ENCODE measurements around the gene UNC93B1. TPM values are rescaled to one million over a fixed set of nuclear protein-coding genes. Genes with fewer than 3 reads are reported as not detected.
A peak's percentile ranks its signal among the peaks of the same experiment; 100 is the strongest.

The UNC93B1 gene
- total RNA-seq, 1 experiment from 2014 or later, result 23.3 TPM

DNA sequence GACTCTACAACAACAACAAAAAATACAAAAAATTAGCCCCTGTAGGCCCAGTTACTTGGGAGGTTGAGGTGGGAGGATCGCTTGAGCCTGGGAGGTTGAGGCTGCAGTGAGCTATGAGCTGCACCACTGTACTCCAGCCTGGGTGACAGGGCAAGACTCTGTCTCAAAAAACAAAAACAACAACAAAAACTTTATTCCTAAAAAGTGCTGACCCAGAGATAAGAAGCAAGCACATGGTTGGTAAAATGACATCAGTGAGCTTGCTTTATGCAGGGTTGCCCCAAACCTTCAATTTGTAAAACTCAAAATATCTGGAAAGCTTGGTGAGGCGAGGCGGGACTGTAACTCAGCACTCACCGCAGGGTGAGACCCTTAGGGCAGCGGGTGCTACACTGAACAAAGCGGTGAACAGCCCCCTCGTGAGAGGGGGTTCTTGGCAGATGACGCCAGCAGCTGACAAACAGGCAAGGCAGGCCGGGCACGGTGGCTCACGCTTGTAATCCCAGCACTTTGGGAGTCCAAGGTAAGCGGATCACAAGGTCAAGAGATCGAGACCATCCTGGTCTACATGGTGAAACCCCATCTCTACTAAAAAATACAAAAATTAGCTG is 31.5 kb upstream of the UNC93B1 start:
- H3K4me1 Mint-ChIP-seq, result peaks cover 13 to 18% of the 10 kb centered on the region in 2 experiments
- Histone ChIP-seq H2BK15ac (ENCODE audit: low read depth, low read length) (no peak overlapping the region), H4K20me1 (ENCODE audit: control insufficient read depth, insufficient read depth, insufficient read length) (no peaks in the 10 kb centered on the region), H4K91ac (ENCODE audit: insufficient read length, low read depth, low read length) (no peak overlapping the region), H2BK20ac (ENCODE audit: low read depth, low read length, poor library complexity, severe bottlenecking) (no peak overlapping the region), H2BK120ac (ENCODE audit: low read depth, low read length, poor library complexity, severe bottlenecking) (no peak overlapping the region), H3K27me3 (ENCODE audit: insufficient read depth, low read length) (no peaks in the 10 kb centered on the region), H3K4me1 (ENCODE audit: insufficient read depth, low read length) (no peaks in the 10 kb centered on the region; the same call in 1 of the 2 replicates), H2AK5ac (ENCODE audit: insufficient read length, low read length) (no peak overlapping the region), H3T11ph (ENCODE audit: low read length) (no peak overlapping the region), H2AFZ (ENCODE audit: low read length) (no peak overlapping the region), H2BK12ac (ENCODE audit: insufficient read length, low read depth, low read length) (no peak overlapping the region), H3K79me1 (ENCODE audit: insufficient read depth, low read depth, low read length, poor library complexity, severe bottlenecking) (peaks cover 5% of the 10 kb centered on the region), H3K23me2 (ENCODE audit: insufficient read length, low read depth, low read length, poor library complexity, severe bottlenecking) (no peaks in the 10 kb centered on the region), H3K9ac (ENCODE audit: extremely low read depth, insufficient read length, low read length) (no peak overlapping the region), H3K56ac (ENCODE audit: insufficient read length, low read depth, low read length) (no peak overlapping the region), H3K4ac (ENCODE audit: low read depth, low read length) (no peak overlapping the region), H3K27ac (ENCODE audit: insufficient read length, low read depth, low read length) (no peak overlapping the region), H4K8ac (replicated peaks; ENCODE audit: insufficient read length, low read depth, low read length) (no peak overlapping the region), H3K9me3 (ENCODE audit: control insufficient read depth, low read depth, low read length) (no peaks in the 10 kb centered on the region), H3K79me2 (ENCODE audit: insufficient read depth, low read length) (no peaks in the 10 kb centered on the region), H4K5ac (ENCODE audit: insufficient read length, low read depth, low read length) (no peak overlapping the region), H2BK5ac (ENCODE audit: insufficient read length, low read length) (no peak overlapping the region), H3K18ac (ENCODE audit: insufficient read length, low read depth, low read length) (no peak overlapping the region), H3K4me2 (ENCODE audit: insufficient read depth, insufficient read length, low read length) (no peak overlapping the region), H3K14ac (ENCODE audit: insufficient read depth, low read length) (no peak overlapping the region), H3K23ac (ENCODE audit: insufficient read length, low read depth, low read length) (no peak overlapping the region)
- peaks cover 11 to 34% (median 16%) of the 10 kb centered on the region in 3 experiments; a peak in 6 of 7 replicates for H3K36me3 Mint-ChIP-seq (ENCODE audit: insufficient read depth in 1 of 3, low read depth in 3 of 3)
- no peak overlapping the region for H3K4me3 Mint-ChIP-seq
- no CpG with 5 or more reads among the region's 13 CpGs for WGBS (ENCODE audit: extremely low coverage, insufficient read length, low lambda C conversion rate)
- peak overlapping the region in 1 of 3 experiments; percentile 48; a peak in 1 of 7 replicates for H3K27ac Mint-ChIP-seq
- H3K27me3 Mint-ChIP-seq (ENCODE audit: low read depth), result no peaks in the 10 kb centered on the region
- TF ChIP-seq, protein P1, sequence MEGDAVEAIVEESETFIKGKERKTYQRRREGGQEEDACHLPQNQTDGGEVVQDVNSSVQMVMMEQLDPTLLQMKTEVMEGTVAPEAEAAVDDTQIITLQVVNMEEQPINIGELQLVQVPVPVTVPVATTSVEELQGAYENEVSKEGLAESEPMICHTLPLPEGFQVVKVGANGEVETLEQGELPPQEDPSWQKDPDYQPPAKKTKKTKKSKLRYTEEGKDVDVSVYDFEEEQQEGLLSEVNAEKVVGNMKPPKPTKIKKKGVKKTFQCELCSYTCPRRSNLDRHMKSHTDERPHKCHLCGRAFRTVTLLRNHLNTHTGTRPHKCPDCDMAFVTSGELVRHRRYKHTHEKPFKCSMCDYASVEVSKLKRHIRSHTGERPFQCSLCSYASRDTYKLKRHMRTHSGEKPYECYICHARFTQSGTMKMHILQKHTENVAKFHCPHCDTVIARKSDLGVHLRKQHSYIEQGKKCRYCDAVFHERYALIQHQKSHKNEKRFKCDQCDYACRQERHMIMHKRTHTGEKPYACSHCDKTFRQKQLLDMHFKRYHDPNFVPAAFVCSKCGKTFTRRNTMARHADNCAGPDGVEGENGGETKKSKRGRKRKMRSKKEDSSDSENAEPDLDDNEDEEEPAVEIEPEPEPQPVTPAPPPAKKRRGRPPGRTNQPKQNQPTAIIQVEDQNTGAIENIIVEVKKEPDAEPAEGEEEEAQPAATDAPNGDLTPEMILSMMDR (conservative IDR thresholded peaks at IDR 0.05), result no peak
- no peak for DNase-seq
- H3K9me3 Mint-ChIP-seq, result no peaks in the 10 kb centered on the region

Data from H9 (cell line).